HepG2 (cell line): ENCODE results near the gene CSTF1. TPM values are rescaled to one million over a fixed set of nuclear protein-coding genes. Genes with fewer than 3 reads are reported as not detected.

Source experiments
- GATA4 ChIP-seq: sonication (generic); IDR thresholded peaks from 2 replicates; pipeline ENCODE4 v1.6.1; 2016; ENCODE audit warnings: antibody characterized with exemption, low read depth, borderline replicate concordance
- HMG20B ChIP-seq: conservative IDR thresholded peaks from 2 replicates; pipeline ENCODE4 v1.6.1; 2016; ENCODE audit warnings: missing genetic modification reagents, missing compliant biosample characterization
- IRX3 ChIP-seq: sonication (generic); formaldehyde crosslinking; IDR thresholded peaks from 2 replicates; pipeline ENCODE4 v1.8.1; 2023; ENCODE audit warnings: mild to moderate bottlenecking, low read depth, missing genetic modification reagents, borderline replicate concordance
- JDP2 ChIP-seq: sonication (generic); formaldehyde crosslinking; IDR thresholded peaks from 2 replicates; pipeline ENCODE4 v1.8.1; 2022; ENCODE audit warnings: missing genetic modification reagents, borderline replicate concordance
- MED1 ChIP-seq: sonication (generic); formaldehyde crosslinking; IDR thresholded peaks from 2 replicates; pipeline ENCODE4 v1.4.0; 2020; ENCODE audit warnings: missing genetic modification reagents
- MYC ChIP-seq: sonication (generic); formaldehyde crosslinking; IDR thresholded peaks from 2 replicates; pipeline ENCODE4 v1.9.0; 2021; ENCODE audit warnings: missing genetic modification reagents, borderline replicate concordance
- NCOR1 ChIP-seq: fragments of 200-600 bp; sonication (generic); IDR thresholded peaks from 2 replicates; pipeline ENCODE4 v1.7.0; 2017; ENCODE audit warnings: antibody characterized with exemption, low read length, borderline replicate concordance
- NFE2 ChIP-seq: sonication (generic); formaldehyde crosslinking; IDR thresholded peaks from 2 replicates; pipeline ENCODE4 v1.4.0; 2020; ENCODE audit warnings: missing genetic modification reagents
- NFRKB ChIP-seq: fragments of 450-650 bp; IDR thresholded peaks from 2 replicates; pipeline ENCODE4 v1.6.1; 2017
- NR1H2 ChIP-seq: sonication (generic); formaldehyde crosslinking; IDR thresholded peaks from 2 replicates; pipeline ENCODE4 v1.8.1; 2022; ENCODE audit warnings: low read depth, missing genetic modification reagents, borderline replicate concordance
- SETDB1 ChIP-seq: sonication (generic); formaldehyde crosslinking; IDR thresholded peaks from 2 replicates; pipeline ENCODE4 v1.5.1; 2020; ENCODE audit warnings: missing genetic modification reagents, mild to moderate bottlenecking, borderline replicate concordance
- SRSF4 ChIP-seq: fragments of 200-400 bp; formaldehyde crosslinking; IDR thresholded peaks from one replicate; pipeline ENCODE4 v1.6.1; 2018; ENCODE audit warnings: mild to moderate bottlenecking, low read depth, low read length, moderate library complexity; ENCODE audit not compliant: poor library complexity, severe bottlenecking
- TCF7 ChIP-seq: sonication (generic); IDR thresholded peaks from 2 replicates; pipeline ENCODE4 v1.6.1; 2016; ENCODE audit warnings: antibody characterized with exemption, low read depth
- TCF7L2 ChIP-seq: IDR thresholded peaks from 2 replicates; pipeline ENCODE4 v1.6.1; 2011; ENCODE audit warnings: mild to moderate bottlenecking, low read depth, low read length, moderate library complexity
- ZBTB20 ChIP-seq: sonication (generic); formaldehyde crosslinking; IDR thresholded peaks from 2 replicates; pipeline ENCODE4 v1.8.1; 2023; ENCODE audit warnings: missing genetic modification reagents, low read depth, mild to moderate bottlenecking, borderline replicate concordance
- ZNF207 ChIP-seq: fragments of 450-650 bp; IDR thresholded peaks from 2 replicates; pipeline ENCODE4 v1.6.1; 2016; ENCODE audit warnings: antibody characterized with exemption, borderline replicate concordance
- ZNF225 ChIP-seq: sonication (generic); formaldehyde crosslinking; IDR thresholded peaks from 2 replicates; pipeline ENCODE4 v1.4.0; 2020; ENCODE audit warnings: mild to moderate bottlenecking, missing genetic modification reagents
- ZNF350 ChIP-seq: sonication (generic); formaldehyde crosslinking; IDR thresholded peaks from 2 replicates; pipeline ENCODE4 v1.4.0; 2020; ENCODE audit warnings: mild to moderate bottlenecking, low read depth, missing genetic modification reagents, borderline replicate concordance
- ZNF713 ChIP-seq: sonication (generic); formaldehyde crosslinking; IDR thresholded peaks from 2 replicates; pipeline ENCODE4 v1.4.0; 2020; ENCODE audit warnings: mild to moderate bottlenecking, missing genetic modification reagents
- ZNF761 ChIP-seq: sonication (generic); formaldehyde crosslinking; conservative IDR thresholded peaks from 2 replicates; pipeline ENCODE4 v1.4.0; 2020; ENCODE audit warnings: mild to moderate bottlenecking, missing genetic modification reagents
- ZNF792 ChIP-seq: IDR thresholded peaks from 2 replicates; pipeline ENCODE4 v1.6.1; 2016
- ZNF891 ChIP-seq: sonication (generic); formaldehyde crosslinking; IDR thresholded peaks from 2 replicates; pipeline ENCODE4 v1.5.0; 2020; ENCODE audit warnings: mild to moderate bottlenecking, missing genetic modification reagents
- ZSCAN29 ChIP-seq: sonication (generic); formaldehyde crosslinking; conservative IDR thresholded peaks from 2 replicates; pipeline ENCODE4 v1.4.0; 2020; ENCODE audit warnings: mild to moderate bottlenecking, missing genetic modification reagents
- polyA plus RNA-seq, 8 experiments: library from polyadenylated mRNA; depleted of rRNA in 3 of 8; stranded (reverse) in 7 of 8; unstranded in 1 of 8; fragments of >200 nt; fragmentation: Illumina TruSeq in 4 of 8; extraction: Trizol in 4 of 8; gene quantifications; 2 replicates each; pipeline versions ENCODE4 v1.2.1 to v1.2.3, GENCODE V29; 2011 to 2016; ENCODE audit warnings: low read depth in 4 of 8, missing spikeins in 1 of 8, mixed read lengths in 1 of 8; ENCODE audit not compliant: insufficient read depth in 1 of 8
- total RNA-seq, 5 experiments: library from RNA; depleted of rRNA; stranded (reverse); fragments of >200 nt; fragmentation: Illumina TruSeq; extraction: Trizol; gene quantifications; 2 replicates each; pipeline ENCODE4 v1.2.3, GENCODE V29; 2016; ENCODE audit warnings: low read depth in 1 of 5
- TF ChIP-seq, protein P1 (sequence below): fragments of 450-650 bp; IDR thresholded peaks from 2 replicates; pipeline ENCODE4 v1.6.1; 2017; ENCODE audit warnings: mild to moderate bottlenecking
- TF ChIP-seq, protein P2 (sequence below): sonication (generic); formaldehyde crosslinking; IDR thresholded peaks from 2 replicates; pipeline ENCODE4 v1.4.0; 2020; ENCODE audit warnings: missing genetic modification reagents
- TF ChIP-seq, protein P3 (sequence below): sonication (generic); formaldehyde crosslinking; IDR thresholded peaks from 2 replicates; pipeline ENCODE4 v1.4.0; 2020; ENCODE audit warnings: missing genetic modification reagents, low read depth, mild to moderate bottlenecking, borderline replicate concordance
- TF ChIP-seq, protein P4 (sequence below): sonication (generic); formaldehyde crosslinking; IDR thresholded peaks from 2 replicates; pipeline ENCODE4 v1.5.0; 2020; ENCODE audit warnings: missing genetic modification reagents

CSTF1 gene
- total and polyA plus RNA-seq, 2 of the 13 experiments (the other 11 are each of a cell fraction or from before 2014, with no cell fraction given), result 70.9 to 100 TPM

DNA sequence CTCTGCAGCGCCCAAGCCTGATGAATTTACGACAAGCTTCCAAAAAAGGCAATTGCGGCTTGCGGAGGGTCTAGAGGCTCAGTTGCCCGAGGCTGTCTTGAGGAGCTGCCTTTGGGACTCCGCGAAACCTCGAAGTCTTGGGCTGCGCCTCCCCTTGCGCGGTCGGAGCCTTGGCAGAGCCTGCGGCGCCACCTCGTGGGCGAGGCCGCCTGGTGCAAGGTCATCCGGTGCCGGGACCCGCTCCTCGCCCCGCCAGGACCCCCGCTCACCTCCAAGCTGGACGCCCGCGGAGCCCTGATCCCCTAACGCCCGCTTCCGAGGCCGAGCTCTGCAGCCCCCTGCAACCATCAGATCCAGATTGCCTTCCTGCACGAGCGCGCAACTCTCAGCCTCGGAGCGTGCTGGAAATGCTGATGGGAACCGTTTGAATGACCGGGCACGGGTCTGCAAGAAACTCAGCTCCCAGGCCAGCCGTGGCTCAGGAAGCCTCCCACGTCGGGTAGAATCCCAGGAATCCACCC lies 48.5 kb upstream of the CSTF1 start (continued):
- no peak for TF ChIP-seq ZNF713 (CRISPR knock-in tag)
- no peak for TF ChIP-seq SETDB1 (CRISPR knock-in tag)
- no peak for TF ChIP-seq JDP2 (CRISPR knock-in tag)
- TF ChIP-seq ZNF225 (CRISPR knock-in tag), result peak; percentile 61; the same call in 1 of the 2 replicates
- TF ChIP-seq TCF7L2, result no peak
- no peak for TF ChIP-seq SRSF4
- TF ChIP-seq MYC (CRISPR knock-in tag), result 0 out of 2 replicates have a peak, but pooled peaks have one; percentile 24
- no peak for TF ChIP-seq HMG20B (CRISPR knock-in tag)
- 0 out of 2 replicates have a peak, but pooled peaks have one; percentile 40 for TF ChIP-seq ZNF350 (CRISPR knock-in tag)
- TF ChIP-seq, protein P1, sequence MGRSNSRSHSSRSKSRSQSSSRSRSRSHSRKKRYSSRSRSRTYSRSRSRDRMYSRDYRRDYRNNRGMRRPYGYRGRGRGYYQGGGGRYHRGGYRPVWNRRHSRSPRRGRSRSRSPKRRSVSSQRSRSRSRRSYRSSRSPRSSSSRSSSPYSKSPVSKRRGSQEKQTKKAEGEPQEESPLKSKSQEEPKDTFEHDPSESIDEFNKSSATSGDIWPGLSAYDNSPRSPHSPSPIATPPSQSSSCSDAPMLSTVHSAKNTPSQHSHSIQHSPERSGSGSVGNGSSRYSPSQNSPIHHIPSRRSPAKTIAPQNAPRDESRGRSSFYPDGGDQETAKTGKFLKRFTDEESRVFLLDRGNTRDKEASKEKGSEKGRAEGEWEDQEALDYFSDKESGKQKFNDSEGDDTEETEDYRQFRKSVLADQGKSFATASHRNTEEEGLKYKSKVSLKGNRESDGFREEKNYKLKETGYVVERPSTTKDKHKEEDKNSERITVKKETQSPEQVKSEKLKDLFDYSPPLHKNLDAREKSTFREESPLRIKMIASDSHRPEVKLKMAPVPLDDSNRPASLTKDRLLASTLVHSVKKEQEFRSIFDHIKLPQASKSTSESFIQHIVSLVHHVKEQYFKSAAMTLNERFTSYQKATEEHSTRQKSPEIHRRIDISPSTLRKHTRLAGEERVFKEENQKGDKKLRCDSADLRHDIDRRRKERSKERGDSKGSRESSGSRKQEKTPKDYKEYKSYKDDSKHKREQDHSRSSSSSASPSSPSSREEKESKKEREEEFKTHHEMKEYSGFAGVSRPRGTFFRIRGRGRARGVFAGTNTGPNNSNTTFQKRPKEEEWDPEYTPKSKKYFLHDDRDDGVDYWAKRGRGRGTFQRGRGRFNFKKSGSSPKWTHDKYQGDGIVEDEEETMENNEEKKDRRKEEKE, result no peak
- no peak for TF ChIP-seq ZNF207
- peak; percentile 75 for TF ChIP-seq ZNF891 (CRISPR knock-in tag)
- no peak for TF ChIP-seq ZNF792 (CRISPR knock-in tag)
- no peak for TF ChIP-seq TCF7
- no peak for TF ChIP-seq MED1 (CRISPR knock-in tag)
- TF ChIP-seq, protein P2, sequence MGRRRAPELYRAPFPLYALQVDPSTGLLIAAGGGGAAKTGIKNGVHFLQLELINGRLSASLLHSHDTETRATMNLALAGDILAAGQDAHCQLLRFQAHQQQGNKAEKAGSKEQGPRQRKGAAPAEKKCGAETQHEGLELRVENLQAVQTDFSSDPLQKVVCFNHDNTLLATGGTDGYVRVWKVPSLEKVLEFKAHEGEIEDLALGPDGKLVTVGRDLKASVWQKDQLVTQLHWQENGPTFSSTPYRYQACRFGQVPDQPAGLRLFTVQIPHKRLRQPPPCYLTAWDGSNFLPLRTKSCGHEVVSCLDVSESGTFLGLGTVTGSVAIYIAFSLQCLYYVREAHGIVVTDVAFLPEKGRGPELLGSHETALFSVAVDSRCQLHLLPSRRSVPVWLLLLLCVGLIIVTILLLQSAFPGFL (CRISPR knock-in tag), result no peak
- TF ChIP-seq ZBTB20 (CRISPR knock-in tag), result 0 out of 2 replicates have a peak, but pooled peaks have one; percentile 26
- TF ChIP-seq IRX3 (CRISPR knock-in tag), result no peak
- TF ChIP-seq NR1H2 (CRISPR knock-in tag), result no peak
- TF ChIP-seq, protein P3, sequence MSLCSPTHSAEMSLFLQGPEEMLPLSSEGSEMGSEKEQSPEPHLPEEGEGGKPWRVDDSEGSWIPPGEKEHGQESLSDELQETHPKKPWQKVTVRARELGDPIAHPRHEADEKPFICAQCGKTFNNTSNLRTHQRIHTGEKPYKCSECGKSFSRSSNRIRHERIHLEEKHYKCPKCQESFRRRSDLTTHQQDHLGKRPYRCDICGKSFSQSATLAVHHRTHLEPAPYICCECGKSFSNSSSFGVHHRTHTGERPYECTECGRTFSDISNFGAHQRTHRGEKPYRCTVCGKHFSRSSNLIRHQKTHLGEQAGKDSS (CRISPR knock-in tag), result no peak
- no peak for TF ChIP-seq NFRKB
- no peak for TF ChIP-seq GATA4
- no peak for TF ChIP-seq NFE2
- TF ChIP-seq ZSCAN29, result no peak
- TF ChIP-seq, protein P4, sequence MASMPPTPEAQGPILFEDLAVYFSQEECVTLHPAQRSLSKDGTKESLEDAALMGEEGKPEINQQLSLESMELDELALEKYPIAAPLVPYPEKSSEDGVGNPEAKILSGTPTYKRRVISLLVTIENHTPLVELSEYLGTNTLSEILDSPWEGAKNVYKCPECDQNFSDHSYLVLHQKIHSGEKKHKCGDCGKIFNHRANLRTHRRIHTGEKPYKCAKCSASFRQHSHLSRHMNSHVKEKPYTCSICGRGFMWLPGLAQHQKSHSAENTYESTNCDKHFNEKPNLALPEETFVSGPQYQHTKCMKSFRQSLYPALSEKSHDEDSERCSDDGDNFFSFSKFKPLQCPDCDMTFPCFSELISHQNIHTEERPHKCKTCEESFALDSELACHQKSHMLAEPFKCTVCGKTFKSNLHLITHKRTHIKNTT (CRISPR knock-in tag), result no peak
- no peak for TF ChIP-seq ZNF761
- no peak for TF ChIP-seq NCOR1
